AG09309 (cell line): ENCODE results near the gene DDX27.
A peak's percentile ranks its signal among the peaks of the same experiment; 100 is the strongest.
"Not testable (repeated sequence)": the region's sequence is repeated elsewhere in the genome, so short reads cannot be mapped to it uniquely, and the experiment has no call there.

Source experiments
- DNase-seq: peaks from one replicate; pipeline ENCODE4 v3.0.0-alpha.2; 2010; ENCODE audit warnings: low read depth
- H3K4me3 ChIP-seq: 2 replicates; pipeline ENCODE4 v1.5.1; 2011; ENCODE audit warnings: mild to moderate bottlenecking, low read depth, low read length, moderate library complexity; ENCODE audit not compliant: control insufficient read depth
- CTCF ChIP-seq: IDR thresholded peaks from 2 replicates; pipeline ENCODE4 v1.5.1; 2011; ENCODE audit warnings: mild to moderate bottlenecking, low read depth, low read length, inconsistent platforms; ENCODE audit not compliant: insufficient read depth, control insufficient read depth; ENCODE audit errors: missing control alignments

Gene DDX27

DNA sequence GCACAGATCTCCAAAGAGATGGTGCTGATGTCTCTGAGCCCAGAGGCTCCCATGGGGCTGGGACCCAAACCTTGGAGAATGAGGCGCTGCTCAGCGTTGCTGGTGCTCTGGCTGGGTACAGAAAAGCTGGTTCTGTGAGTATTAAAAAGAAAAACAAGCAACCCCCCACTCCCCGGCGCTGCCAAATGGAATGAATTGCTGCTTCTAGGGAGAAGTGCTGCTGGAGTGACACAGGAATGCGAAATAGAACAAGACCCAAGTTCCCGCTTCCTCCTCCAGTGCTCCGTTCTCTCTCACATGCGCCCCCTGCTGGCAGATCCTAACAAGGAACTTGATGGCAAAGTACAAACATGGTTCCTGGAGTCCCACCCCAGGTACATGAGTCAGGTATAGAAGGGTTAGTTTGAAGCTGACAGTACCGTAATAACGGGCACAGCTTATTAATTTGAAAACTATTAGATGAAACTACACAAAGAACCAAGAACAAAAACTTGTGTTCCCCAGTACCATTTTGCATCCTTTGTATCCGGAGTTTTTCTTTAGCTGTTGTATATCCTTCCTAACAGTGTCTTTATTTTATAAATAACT, 2.1 kb upstream of the DDX27 start:
- peak; percentile 59 for DNase-seq
- no peak overlapping the region for H3K4me3 ChIP-seq
- peak; percentile 93 for TF ChIP-seq CTCF

GRCh38 chr20:49218739-49219090, 501 bp upstream of the DDX27 start:
- H3K4me3 ChIP-seq, DNase-seq: not testable (repeated sequence)

GRCh38 chr20:49219924-49220831, 962 bp downstream of the DDX27 start:
- peak overlapping the region; percentile 82 for H3K4me3 ChIP-seq
- DNase-seq = no peak
- no peak for TF ChIP-seq CTCF

GRCh38 chr20:49225896-49226295, 6.7 kb downstream of the DDX27 start:
- no peak for TF ChIP-seq CTCF
- no peak overlapping the region for H3K4me3 ChIP-seq

GRCh38 chr20:49228676-49229075, 9.5 kb downstream of the DDX27 start:
- no peak overlapping the region for H3K4me3 ChIP-seq
- DNase-seq = no peak
- no peak for TF ChIP-seq CTCF

More at GRCh38 chr20:49225896-49226295, 6.7 kb downstream of the DDX27 start:
- no peak for DNase-seq

DNA sequence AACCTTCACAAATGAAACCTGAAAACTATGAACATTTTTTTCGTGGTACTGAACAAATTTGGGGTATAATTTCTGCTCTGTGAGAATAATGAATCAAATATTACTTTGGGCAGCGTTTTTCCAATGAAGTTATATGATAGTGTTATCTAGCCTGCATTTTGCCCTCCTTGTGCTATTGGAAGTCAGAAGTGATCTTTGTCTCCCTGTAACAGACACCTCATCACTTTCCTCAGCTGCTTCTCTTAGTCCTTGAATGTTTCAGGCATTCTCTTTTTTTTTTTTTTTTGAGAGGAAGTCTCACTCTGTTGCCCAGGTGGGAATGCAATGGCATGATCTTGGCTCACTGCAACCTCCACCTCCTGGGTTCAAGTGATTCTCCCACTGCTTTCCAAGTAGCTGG, 10.2 kb downstream of the DDX27 start:
- no peak for TF ChIP-seq CTCF
- no peak overlapping the region for H3K4me3 ChIP-seq
- no peak for DNase-seq

- no peak overlapping the region for H3K4me3 ChIP-seq
- no peak for TF ChIP-seq CTCF
- DNase-seq = no peak
Measured at GRCh38 chr20:49230021-49230420, 10.8 kb downstream of the DDX27 start.
